Measurements from ENCODE around the gene NIPAL4.
"Not testable (repeated sequence)": the region's sequence is repeated elsewhere in the genome, so short reads cannot be mapped to it uniquely, and the experiment has no call there.

The NIPAL4 gene

DNA sequence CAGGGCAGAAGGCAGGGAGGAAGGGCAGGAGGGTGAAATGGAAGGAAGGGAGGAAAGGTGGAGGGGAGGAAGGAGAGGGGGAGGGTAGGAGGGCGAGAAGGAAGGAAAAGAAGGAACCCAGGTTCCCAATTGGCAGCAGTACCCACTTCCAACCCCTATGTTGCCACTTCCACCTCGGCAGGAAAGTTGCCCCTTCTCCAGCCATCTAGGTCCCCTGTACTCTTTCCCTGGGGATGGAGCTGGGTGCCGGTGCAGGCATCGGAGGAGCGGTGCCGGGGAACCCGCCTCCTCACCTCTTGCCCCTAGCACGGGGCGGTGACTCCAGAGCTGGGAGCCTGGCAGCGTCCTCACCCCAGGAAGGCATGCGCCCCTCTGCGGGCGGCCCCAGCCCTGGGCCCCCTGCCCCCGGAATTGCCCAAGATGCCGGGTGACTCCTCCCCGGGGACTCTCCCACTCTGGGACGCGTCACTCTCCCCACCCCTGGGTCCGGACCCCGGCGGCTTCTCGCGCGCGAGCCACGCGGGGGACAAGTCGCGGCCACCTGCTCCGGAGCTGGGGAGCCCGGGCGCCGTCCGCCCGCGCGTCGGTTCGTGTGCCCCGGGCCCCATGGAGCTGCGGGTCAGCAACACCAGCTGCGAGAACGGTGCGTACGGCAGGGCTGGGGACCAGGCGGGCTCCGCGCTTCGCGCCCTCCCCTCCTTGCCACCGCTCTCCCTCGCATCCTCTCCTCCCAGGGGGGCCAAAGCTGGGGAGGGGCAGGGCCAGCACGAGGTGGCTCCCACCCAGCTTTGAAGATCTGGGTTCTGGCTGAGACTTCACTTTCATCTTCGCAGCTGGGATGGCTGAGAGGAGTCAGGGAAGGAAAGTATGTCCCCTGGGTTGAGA is at the start of gene NIPAL4:
TSS of gene NIPAL4 (plus strand) at position 499 of the 885 bp plus-strand sequence. CDS start at position 607, 108 bp downstream.
- peak; percentile 68 to 69 for DNase-seq

DNA sequence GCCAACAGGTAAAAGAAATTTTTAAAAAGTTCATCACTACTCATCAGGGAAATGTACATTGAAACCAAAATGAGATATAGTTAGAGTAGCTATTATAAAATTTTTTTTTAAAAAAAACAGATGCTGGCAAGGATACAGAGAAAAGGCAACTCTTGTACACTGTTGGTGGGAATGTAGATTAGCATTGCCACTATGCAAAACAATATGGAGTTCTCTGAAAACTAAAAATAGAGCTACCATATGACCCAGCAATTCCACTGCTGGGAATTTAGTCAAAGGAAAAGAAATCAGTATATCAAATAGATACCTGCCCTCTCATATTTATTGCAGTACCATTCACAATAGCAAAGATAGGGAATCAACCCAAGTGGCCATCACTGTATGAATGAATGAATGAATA is 44.2 kb upstream of the NIPAL4 start:
- DNase-seq: no peak

DNA sequence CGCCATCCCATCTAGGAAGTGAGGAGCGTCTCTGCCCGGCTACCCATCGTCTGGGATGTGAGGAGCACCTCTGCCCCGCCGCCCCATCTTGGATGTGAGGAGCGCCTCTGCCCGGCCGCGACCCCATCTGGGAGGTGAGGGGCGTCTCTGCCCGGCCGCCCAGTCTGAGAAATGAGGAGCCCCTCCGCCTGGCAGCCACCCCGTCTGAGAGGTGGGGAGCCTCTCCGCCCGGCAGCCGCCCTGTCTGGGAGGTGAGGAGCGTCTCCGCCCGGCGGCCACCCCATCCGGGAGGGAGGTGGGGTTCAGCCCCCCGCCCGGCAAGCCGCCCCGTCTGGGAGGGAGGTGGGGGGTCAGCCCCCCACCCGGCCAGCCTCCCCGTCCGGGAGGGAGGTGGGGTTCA is 40.5 kb upstream of the NIPAL4 start:
- DNase-seq: not testable (repeated sequence)

- DNase-seq: not testable (repeated sequence)
Measured at GRCh38 chr5:157429920-157430319, 30.1 kb upstream of the NIPAL4 start.

- no peak for DNase-seq
Measured at GRCh38 chr5:157431544-157432200, 28.3 kb upstream of the NIPAL4 start.

- DNase-seq: no peak
Measured at GRCh38 chr5:157434096-157434495, 25.9 kb upstream of the NIPAL4 start.

- DNase-seq: no peak
Measured at GRCh38 chr5:157443041-157443549, 16.9 kb upstream of the NIPAL4 start.

DNA sequence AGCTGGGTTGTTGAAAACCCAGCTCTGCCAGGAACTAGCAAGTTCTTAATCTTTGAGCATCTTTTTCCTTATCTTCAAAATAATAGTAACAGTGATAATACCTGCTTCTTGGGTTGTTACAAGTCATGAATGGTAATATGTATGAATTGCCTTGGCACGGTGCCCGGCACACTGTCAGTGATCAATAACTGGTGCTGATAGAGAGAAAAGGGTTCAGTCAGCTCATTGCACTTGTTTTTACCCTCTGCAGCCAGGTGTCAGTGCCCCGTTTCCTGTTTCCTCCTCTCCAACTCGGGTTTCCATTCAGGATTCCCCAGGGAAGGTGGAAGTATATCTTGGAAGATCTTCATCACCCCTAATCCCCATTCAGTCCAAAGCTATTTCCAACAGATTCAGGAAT is 15.8 kb upstream of the NIPAL4 start:
- DNase-seq: no peak

GRCh38 chr5:157445745-157446411 is 14.1 kb upstream of the NIPAL4 start:
- no peak for DNase-seq

DNA sequence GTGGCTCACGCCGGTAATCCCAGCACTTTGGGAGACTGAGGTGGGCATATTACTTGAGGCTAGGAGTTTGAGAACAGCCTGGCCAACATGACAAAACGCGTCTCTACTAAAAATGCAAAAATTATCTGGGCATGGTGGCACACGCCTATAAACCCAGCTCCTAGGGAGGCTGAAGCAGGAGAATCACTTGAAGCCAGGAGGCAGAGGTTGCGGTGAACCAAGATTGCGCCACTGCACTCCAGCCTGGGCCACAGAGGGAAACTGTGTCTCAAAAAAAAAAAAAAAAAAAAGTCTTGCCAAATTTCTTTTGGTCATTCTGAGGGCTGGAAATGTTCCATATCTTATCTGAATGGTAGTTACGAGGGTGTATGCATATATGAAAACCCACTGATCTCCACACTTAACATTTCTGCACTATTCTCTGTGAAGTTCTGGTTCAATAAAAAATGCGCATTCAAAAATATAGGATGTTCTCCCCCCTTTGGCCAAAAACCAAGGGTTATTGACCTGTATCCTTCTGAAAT is 13.5 kb upstream of the NIPAL4 start:
- no peak for DNase-seq

- no peak for DNase-seq
Measured at GRCh38 chr5:157447201-157447637, 12.8 kb upstream of the NIPAL4 start.

GRCh38 chr5:157449011-157449723 is 10.8 kb upstream of the NIPAL4 start:
- no peak for DNase-seq

DNA sequence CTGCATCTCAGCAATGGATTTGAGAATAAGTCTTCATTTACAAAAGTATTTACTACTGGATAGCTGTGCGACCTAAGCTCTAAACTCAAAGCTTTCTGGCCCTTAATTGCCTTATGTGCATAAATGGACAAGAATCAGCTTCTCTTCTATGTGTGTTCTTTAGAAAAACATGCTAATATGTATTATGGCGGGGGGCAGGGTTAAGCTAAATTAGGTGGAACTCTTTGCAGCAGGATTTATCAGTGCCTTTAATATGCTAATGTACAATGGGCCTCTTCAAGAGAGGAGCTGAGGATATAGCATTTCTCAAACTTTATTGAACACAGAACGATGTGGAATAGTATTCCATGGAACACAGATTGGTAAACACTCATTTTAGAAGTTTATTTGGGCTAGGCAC is 10.0 kb upstream of the NIPAL4 start:
- DNase-seq: no peak

GRCh38 chr5:157451806-157452205 is 8.2 kb upstream of the NIPAL4 start:
- no peak for DNase-seq

DNA sequence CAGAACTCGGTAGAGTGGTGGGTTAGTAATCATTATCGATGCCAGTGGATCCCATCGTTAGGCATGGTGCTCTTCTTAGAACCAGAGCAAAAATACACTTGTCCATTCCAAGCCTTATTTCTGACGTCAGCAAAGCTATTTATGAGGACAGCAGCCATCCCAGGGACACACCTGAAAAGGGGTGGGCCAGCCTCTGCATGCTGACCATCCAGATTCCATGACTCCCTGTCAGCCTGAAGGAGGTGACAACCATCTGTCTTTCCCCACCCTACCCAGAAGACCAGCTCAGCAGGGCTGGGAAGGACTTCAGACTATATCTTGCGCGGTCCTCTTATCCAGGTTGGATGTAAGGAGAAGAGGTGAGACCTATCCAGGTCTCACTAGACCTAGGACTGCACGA is 5.7 kb upstream of the NIPAL4 start:
- peak in 1 of 2 experiments; percentile 7 for DNase-seq

- DNase-seq: peak in 1 of 2 experiments; percentile 8
Measured at GRCh38 chr5:157455057-157455456, 5.0 kb upstream of the NIPAL4 start.

- no peak for DNase-seq
Measured at GRCh38 chr5:157456301-157456700, 3.7 kb upstream of the NIPAL4 start.

DNA sequence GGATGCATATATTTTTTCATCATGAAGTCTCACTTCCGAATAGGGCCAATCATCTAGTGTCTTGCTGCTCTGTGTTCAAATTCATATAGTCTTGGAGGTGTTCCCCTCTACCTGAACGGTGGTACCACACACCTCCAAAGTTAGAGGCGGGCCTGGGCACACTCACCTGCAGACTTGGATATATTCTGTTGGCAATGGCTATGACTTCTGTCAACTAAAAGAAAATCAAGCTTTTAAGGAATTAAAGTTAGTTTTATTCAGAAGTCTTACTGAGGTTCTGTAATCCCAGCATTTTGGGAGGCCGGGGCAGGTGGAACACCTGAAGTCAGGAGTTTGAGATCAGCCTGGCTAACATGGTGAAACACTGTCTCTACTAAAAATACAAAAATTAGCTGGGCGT is 2.6 kb upstream of the NIPAL4 start:
- DNase-seq: peak in 1 of 2 experiments; percentile 3

DNA sequence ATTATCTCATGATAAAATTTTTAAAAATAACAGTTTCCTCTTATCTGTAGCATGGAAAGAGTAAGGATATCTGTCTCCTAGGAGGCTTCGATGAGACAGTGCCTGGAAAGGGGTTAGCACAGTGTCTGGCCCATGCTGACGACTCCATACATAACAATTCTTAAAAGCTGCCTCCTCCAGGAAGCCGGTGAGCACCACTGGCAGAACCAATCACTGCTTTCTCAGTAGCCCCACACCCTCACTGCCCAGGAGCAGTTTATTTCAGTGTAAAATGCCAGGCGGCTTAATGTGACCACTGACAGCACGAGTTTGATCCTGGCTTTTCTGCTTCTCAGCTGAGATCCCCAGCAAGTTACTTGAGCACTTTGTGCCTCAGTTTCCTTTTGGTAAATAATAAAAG is 1.2 kb upstream of the NIPAL4 start:
- DNase-seq: no peak

DNA sequence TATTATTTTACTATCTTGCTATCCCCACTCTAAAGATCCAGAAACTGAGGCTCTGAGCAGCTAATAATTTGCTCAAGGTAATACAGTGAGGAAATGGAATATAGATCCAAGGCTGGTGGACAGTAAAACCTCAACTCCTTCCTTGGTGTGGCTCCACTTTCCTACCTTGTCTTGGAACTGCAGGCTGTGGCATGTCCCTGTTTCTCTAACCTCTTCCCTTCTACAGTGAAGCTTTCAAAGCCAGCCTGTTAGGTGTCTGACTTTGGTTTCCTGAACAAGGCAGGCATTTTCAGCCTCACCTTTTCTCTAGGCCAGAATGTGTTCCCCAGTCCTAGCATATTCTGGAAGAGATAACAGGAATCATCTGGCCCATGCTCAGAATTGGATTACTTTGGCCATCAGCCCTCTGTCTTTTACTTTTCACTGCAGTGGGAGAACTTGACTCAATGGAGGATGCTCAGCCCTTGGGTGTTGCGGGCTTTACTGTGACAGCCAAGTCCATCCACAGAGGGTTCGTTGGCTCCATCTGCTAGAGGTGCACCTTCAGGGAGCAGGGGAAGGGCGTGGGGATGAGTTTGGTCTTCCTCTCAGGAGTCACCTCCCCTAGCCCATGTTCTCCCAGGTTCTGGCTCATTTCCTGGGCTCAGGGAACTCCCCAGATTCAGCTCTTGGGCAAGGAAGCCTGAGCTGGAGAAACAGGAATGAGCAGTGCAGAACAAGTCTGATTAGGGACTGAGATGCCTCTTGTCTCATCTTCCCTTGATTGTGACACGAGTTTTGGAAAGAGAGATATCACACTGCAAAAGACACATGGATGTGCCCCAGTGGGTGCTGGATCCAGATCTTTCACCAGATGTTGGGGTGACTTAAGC is 1.1 kb downstream of the NIPAL4 start:
- DNase-seq: peak in 1 of 2 experiments; percentile 17

- DNase-seq: no peak
Measured at GRCh38 chr5:157463081-157463480, 3.1 kb downstream of the NIPAL4 start.

Data from activated T-cell treated with anti-CD3 and anti-CD28 coated beads, Interleukin-2, amount 50 U/mL, for 48 hours (primary cell).